ENCODE measurements around the gene ADCK2.
"Not testable (repeated sequence)": the region's sequence is repeated elsewhere in the genome, so short reads cannot be mapped to it uniquely, and the experiment has no call there.

Gene ADCK2

GRCh38 chr7:140672382-140673062, at the start of gene ADCK2:
TSS of gene ADCK2 (plus strand) at chr7:140672945. CDS start at chr7:140673331, 386 bp downstream.
- peak; percentile 48 for DNase-seq

- peak; percentile 42 for DNase-seq
Measured at GRCh38 chr7:140623980-140624379, 48.8 kb upstream of the ADCK2 start.

- DNase-seq = peak; percentile 95
Measured at GRCh38 chr7:140624392-140625191, 48.2 kb upstream of the ADCK2 start.

- not testable (repeated sequence) for DNase-seq
Measured at GRCh38 chr7:140625192-140625558, 47.6 kb upstream of the ADCK2 start.

GRCh38 chr7:140625908-140626868, 46.6 kb upstream of the ADCK2 start:
- DNase-seq = peak; percentile 32

GRCh38 chr7:140631021-140631420, 41.7 kb upstream of the ADCK2 start:
- peak; percentile 15 for DNase-seq

- no peak for DNase-seq
Measured at GRCh38 chr7:140631602-140632001, 41.1 kb upstream of the ADCK2 start.

- DNase-seq = no peak
Measured at GRCh38 chr7:140635345-140635744, 37.4 kb upstream of the ADCK2 start.

GRCh38 chr7:140635816-140636215, 36.9 kb upstream of the ADCK2 start:
- no peak for DNase-seq

- no peak for DNase-seq
Measured at GRCh38 chr7:140637400-140637799, 35.3 kb upstream of the ADCK2 start.

- no peak for DNase-seq
Measured at GRCh38 chr7:140638173-140638791, 34.5 kb upstream of the ADCK2 start.

- no peak for DNase-seq
Measured at GRCh38 chr7:140639366-140640053, 33.2 kb upstream of the ADCK2 start.

GRCh38 chr7:140640060-140640637, 32.6 kb upstream of the ADCK2 start:
- DNase-seq = peak; percentile 27

GRCh38 chr7:140640727-140641523, 31.8 kb upstream of the ADCK2 start, which contains the start of gene DENND2A:
TSS of gene DENND2A (minus strand) at chr7:140640813. CDS start at chr7:140602397, 38,416 bp downstream.
- DNase-seq = peak; percentile 69

- DNase-seq = no peak
Measured at GRCh38 chr7:140641524-140642195, 31.1 kb upstream of the ADCK2 start.

- DNase-seq = no peak
Measured at GRCh38 chr7:140643416-140643815, 29.3 kb upstream of the ADCK2 start.

- not testable (repeated sequence) for DNase-seq
Measured at GRCh38 chr7:140644761-140645160, 28.0 kb upstream of the ADCK2 start.

- DNase-seq = no peak
Measured at GRCh38 chr7:140645166-140645900, 27.4 kb upstream of the ADCK2 start.

- peak; percentile 83 for DNase-seq
Measured at GRCh38 chr7:140646931-140647647, 25.7 kb upstream of the ADCK2 start.
